Stimulated activated CD8-positive, alpha-beta memory T cell treated with anti-CD3 and anti-CD28 coated beads, Interleukin-12 subunit alpha, Interleukin-12 subunit beta, amount 100 ng/mL, for 1 hour (primary cell): ENCODE measurements around the gene OR7G1.
"Not testable (repeated sequence)": the region's sequence is repeated elsewhere in the genome, so short reads cannot be mapped to it uniquely, and the experiment has no call there.

Experiments
- DNase-seq: peaks from one replicate; pipeline ENCODE4 v3.0.0-alpha.2; 2020; ENCODE audit warnings: low read depth

Gene OR7G1

DNA sequence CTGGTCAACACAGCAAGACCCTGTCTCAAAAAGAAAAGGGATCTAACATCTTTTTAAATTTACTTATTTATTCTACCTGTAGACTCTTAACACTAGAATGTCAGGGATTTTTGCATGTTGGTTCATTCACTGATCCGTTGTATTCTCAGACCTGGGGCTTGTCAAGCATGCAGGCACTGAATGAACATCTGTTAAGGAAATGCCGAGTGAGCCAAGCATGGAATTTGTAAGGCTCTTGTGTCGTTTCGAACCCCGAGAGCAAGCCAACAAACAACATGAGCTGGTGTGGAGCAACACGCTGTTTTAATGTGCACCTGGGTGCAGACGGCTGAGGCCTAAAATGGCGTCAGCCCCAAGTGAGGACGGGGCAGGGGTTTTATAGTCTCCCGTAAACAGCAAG lies 38.7 kb downstream of the OR7G1 start:
- no peak for DNase-seq

- DNase-seq: no peak
Measured at GRCh38 chr19:9075064-9075949, 40.3 kb downstream of the OR7G1 start.

DNA sequence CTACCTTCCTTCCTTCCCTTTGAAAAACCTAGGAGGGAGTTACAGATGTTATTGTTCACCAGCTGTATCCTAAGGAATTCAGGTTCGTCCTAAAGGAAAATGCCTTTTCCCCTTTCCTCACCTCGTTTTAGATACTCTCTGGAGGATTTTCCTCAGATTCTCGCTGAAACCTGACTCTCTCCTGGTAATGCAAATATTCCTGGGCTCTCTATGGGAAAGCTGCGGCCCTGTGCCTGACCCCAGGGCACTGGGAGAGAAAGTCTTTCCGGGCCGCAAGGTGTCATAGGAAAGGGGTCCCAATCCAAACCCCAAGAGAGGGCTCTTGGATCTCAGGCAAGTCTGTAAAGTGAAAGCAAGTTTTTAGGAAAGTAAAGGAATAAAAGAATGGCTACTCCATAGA lies 41.8 kb downstream of the OR7G1 start:
- DNase-seq: no peak

DNA sequence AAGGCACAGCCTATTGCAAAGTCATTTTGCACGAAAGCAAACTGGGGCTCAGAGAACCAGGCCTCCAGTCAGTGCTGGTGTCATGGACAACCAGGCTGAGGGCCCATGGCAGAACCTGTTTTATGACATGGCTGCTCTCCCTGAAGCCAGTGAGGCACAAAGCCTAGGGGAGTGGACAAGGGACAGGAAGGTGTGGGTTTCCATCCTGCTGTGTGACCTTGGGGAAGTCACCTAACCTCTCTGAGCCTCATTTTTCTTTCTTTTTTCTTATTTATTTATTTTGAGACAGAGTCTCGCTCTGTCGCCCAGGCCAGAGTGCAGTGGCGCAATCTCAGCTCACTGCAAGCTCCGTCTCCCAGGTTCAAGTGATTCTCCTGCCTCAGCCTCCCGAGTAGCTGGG lies 43.8 kb downstream of the OR7G1 start:
- not testable (repeated sequence) for DNase-seq

- DNase-seq: no peak
Measured at GRCh38 chr19:9070066-9070465, 45.5 kb downstream of the OR7G1 start.

- no peak for DNase-seq
Measured at GRCh38 chr19:9065457-9066014, 50.0 kb downstream of the OR7G1 start.
